ENCODE measurements around the gene ZNF827. TPM values are rescaled to one million over a fixed set of nuclear protein-coding genes. Genes with fewer than 3 reads are reported as not detected.

The ZNF827 gene, protein sequence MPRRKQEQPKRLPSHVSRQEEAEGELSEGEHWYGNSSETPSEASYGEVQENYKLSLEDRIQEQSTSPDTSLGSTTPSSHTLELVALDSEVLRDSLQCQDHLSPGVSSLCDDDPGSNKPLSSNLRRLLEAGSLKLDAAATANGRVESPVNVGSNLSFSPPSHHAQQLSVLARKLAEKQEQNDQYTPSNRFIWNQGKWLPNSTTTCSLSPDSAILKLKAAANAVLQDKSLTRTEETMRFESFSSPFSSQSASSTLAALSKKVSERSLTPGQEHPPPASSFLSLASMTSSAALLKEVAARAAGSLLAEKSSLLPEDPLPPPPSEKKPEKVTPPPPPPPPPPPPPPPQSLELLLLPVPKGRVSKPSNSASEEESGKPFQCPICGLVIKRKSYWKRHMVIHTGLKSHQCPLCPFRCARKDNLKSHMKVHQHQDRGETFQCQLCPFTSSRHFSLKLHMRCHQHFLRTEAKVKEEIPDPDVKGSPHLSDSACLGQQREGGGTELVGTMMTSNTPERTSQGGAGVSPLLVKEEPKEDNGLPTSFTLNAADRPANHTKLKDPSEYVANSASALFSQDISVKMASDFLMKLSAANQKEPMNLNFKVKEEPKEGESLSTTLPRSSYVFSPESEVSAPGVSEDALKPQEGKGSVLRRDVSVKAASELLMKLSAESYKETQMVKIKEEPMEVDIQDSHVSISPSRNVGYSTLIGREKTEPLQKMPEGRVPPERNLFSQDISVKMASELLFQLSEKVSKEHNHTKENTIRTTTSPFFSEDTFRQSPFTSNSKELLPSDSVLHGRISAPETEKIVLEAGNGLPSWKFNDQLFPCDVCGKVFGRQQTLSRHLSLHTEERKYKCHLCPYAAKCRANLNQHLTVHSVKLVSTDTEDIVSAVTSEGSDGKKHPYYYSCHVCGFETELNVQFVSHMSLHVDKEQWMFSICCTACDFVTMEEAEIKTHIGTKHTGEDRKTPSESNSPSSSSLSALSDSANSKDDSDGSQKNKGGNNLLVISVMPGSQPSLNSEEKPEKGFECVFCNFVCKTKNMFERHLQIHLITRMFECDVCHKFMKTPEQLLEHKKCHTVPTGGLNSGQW
- 12.1 TPM for total RNA-seq
- 10.2 TPM for polyA plus RNA-seq
- long read RNA-seq, donor 1 = 0 reads
- long read RNA-seq, donor 2 = 0 reads
- long read RNA-seq, donor 3 = 0 reads
- long read RNA-seq, donor 4 = 0 reads
- long read RNA-seq, donor 5, partial matches to known transcripts = 6 of 6 reads
- long read RNA-seq, donor 5, other reads (novel, unspliced or antisense) = 0 of 6 reads
- long read RNA-seq, donor 6 = 0 reads
- long read RNA-seq, donor 7 = 0 reads
- long read RNA-seq, donor 8 = 0 reads
- long read RNA-seq, donor 9 = 0 reads
- long read RNA-seq, donor 10, partial matches to known transcripts = 5 of 5 reads
- long read RNA-seq, donor 10, other reads (novel, unspliced or antisense) = 0 of 5 reads

DNA sequence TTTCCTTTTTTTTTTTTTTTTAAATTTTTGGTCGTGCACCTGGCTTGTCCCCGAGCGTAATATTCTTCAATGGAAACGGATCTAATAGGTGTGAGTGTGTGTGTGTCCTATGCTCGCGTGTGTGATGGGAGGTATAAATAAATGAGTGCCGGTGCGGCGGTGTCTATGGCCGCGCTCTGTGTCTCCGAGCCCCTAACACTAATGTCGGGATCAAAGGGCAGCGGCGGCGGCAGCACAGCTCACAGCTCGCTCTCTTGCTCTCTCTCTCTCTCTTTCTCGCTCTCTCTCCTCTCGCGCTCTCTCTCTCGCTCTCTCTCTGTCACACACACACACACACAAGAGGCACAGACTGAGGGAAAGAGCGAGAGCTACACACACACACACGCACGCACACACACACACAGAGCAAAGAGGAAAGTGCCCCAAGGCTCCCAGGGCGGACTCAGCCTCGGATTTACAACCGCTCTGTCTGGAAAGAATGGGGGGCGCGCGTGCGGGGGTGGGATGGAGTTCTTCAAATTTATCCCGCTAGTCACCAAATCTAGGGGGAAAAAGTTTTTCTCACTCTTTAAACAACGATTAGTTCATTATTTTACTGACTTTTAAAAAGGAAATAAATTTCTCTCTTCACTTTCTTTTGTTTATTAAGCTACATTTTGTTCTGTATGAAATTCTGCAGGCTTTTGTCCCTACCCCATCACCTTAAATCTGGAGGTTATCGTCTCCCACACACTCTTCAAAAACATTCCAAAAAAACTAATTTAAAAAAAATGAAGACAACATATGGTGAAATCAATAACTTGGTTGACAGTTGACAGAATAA lies at the start of gene ZNF827:
Gene ZNF827 (minus strand): TSS at position 206 of the 823 bp plus-strand sequence. CDS start 416 bp downstream, outside the sequence.
- Histone ChIP-seq H3K9me3 (ENCODE audit: control insufficient read depth in 2 of 2, insufficient read depth in 1 of 2, low read length in 1 of 2) (peaks cover 0 to 1% of the 10 kb centered on the region in 2 donors), H3K36me3 (ENCODE audit: control insufficient read depth in 2 of 2, insufficient read depth in 2 of 2, low read length in 1 of 2) (no peaks in the 10 kb centered on the region), H3K27me3 (ENCODE audit: control insufficient read depth in 2 of 2, insufficient read depth in 1 of 2, low read length in 1 of 2) (peaks cover 0 to 2% of the 10 kb centered on the region in 2 donors), H3K27ac (ENCODE audit: low read depth in 1 of 2, low read length in 1 of 2) (peak within 1 kb of the TSS; percentile 92 to 96), H3K4me3 (ENCODE audit: low read length in 2 of 2) (peak within 1 kb of the TSS; percentile 70 to 98), H3K4me1 (ENCODE audit: control insufficient read depth in 2 of 2, insufficient read depth in 2 of 2, low read length in 2 of 2) (peaks cover 5 to 21% of the 10 kb centered on the region in 2 donors)
- 2% methylated on average over 34 of the region's 34 CpGs for WGBS
- peak in 8 of 9 donors; percentile 59 to 90 (median 76) for DNase-seq (ENCODE audit: low read depth in 6 of 9, low spot score in 9 of 9)

DNA sequence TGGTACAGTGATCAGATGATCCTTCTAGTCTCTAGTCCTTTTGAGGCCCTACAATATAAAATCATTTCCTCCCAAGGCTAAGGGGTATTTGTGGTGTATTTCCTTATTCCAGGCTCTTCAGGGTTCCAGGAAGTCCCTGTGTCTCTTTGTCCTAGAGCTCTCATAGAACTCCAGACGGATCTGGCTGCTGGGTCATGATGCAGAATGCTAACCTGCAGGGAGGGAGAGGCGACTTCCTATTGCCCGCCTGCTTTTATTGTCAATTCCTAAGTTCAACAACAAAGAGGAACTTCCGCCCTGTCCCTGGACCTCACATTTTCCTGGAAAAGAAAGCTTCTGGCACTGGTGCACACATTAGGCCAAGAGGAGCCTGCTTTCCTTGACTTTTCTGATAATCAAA lies 45.9 kb upstream of the ZNF827 start:
- no peaks in the 10 kb centered on the region for H3K27me3 ChIP-seq (ENCODE audit: control insufficient read depth in 2 of 2, insufficient read depth in 1 of 2, low read length in 1 of 2)
- H3K4me1 ChIP-seq (ENCODE audit: control insufficient read depth in 2 of 2, insufficient read depth in 2 of 2, low read length in 2 of 2) = no peaks in the 10 kb centered on the region
- H3K27ac ChIP-seq (ENCODE audit: low read depth in 1 of 2, low read length in 1 of 2) = no peak overlapping the region
- H3K4me3 ChIP-seq (ENCODE audit: low read length in 2 of 2) = no peak overlapping the region
- H3K36me3 ChIP-seq (ENCODE audit: control insufficient read depth in 2 of 2, insufficient read depth in 2 of 2, low read length in 1 of 2) = no peaks in the 10 kb centered on the region
- no peak for DNase-seq (ENCODE audit: low read depth in 6 of 9, low spot score in 9 of 9)
- WGBS = 95% methylated on average over 4 of the region's 4 CpGs
- no peaks in the 10 kb centered on the region for H3K9me3 ChIP-seq (ENCODE audit: control insufficient read depth in 2 of 2, insufficient read depth in 1 of 2, low read length in 1 of 2)

DNA sequence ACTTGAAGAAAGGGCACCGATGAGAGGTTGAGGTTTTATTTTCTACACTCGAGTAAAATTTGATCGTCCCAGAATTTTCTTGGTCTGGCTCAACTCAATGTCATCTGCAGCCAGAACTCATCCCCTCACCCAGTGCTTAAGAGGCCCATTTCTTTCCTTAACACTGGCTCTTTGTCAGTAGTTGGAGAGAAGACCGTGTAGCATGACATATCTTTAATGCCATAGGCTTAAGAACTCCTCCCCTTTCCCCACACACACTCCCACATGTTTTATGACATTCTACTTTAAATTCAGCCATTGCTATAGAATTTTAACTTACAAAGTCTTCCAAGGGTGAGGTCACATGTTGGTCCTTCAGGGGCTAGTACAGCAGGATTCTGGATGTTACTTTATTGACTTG lies 44.2 kb upstream of the ZNF827 start:
- DNase-seq (ENCODE audit: low read depth in 6 of 9, low spot score in 9 of 9) = no peak
- H3K4me1 ChIP-seq (ENCODE audit: control insufficient read depth in 2 of 2, insufficient read depth in 2 of 2, low read length in 2 of 2) = no peaks in the 10 kb centered on the region

DNA sequence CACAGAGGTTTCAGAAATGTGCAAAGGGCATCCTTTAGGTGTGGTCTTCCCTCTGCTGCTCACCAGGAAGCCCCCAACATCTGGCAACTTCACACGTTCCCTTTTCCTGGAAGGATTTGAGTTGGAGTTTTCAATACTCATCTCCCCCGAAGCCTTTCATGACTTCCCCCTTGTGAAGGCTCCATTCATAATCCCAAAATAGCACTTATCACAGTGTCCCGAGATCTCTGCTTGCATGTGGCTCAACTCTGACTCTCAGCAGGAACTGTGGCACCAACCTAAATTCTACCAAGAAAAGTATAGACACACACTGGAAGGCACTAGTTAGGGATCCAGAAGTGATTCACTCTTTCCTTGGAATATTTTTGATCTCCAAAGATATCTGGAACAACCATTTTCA lies 40.5 kb upstream of the ZNF827 start:
- Histone ChIP-seq H3K36me3 (ENCODE audit: control insufficient read depth in 2 of 2, insufficient read depth in 2 of 2, low read length in 1 of 2) (no peaks in the 10 kb centered on the region), H3K4me3 (ENCODE audit: low read length in 2 of 2) (no peak overlapping the region), H3K27ac (ENCODE audit: low read depth in 1 of 2, low read length in 1 of 2) (no peak overlapping the region), H3K4me1 (ENCODE audit: control insufficient read depth in 2 of 2, insufficient read depth in 2 of 2, low read length in 2 of 2) (no peaks in the 10 kb centered on the region), H3K9me3 (ENCODE audit: control insufficient read depth in 2 of 2, insufficient read depth in 1 of 2, low read length in 1 of 2) (no peaks in the 10 kb centered on the region), H3K27me3 (ENCODE audit: control insufficient read depth in 2 of 2, insufficient read depth in 1 of 2, low read length in 1 of 2) (no peaks in the 10 kb centered on the region)
- WGBS = 91% methylated on average over 3 of the region's 3 CpGs
- no peak for DNase-seq (ENCODE audit: low read depth in 6 of 9, low spot score in 9 of 9)

More for the DNA sequence above, 44.2 kb upstream of the ZNF827 start:
- H3K9me3 ChIP-seq (ENCODE audit: control insufficient read depth in 2 of 2, insufficient read depth in 1 of 2, low read length in 1 of 2) = no peaks in the 10 kb centered on the region
- no peak overlapping the region for H3K4me3 ChIP-seq (ENCODE audit: low read length in 2 of 2)
- no peak overlapping the region for H3K27ac ChIP-seq (ENCODE audit: low read depth in 1 of 2, low read length in 1 of 2)
- whole genome bisulfite sequencing = 97% methylated on average over 4 of the region's 4 CpGs
- H3K36me3 ChIP-seq (ENCODE audit: control insufficient read depth in 2 of 2, insufficient read depth in 2 of 2, low read length in 1 of 2) = no peaks in the 10 kb centered on the region
- H3K27me3 ChIP-seq (ENCODE audit: control insufficient read depth in 2 of 2, insufficient read depth in 1 of 2, low read length in 1 of 2) = no peaks in the 10 kb centered on the region

DNA sequence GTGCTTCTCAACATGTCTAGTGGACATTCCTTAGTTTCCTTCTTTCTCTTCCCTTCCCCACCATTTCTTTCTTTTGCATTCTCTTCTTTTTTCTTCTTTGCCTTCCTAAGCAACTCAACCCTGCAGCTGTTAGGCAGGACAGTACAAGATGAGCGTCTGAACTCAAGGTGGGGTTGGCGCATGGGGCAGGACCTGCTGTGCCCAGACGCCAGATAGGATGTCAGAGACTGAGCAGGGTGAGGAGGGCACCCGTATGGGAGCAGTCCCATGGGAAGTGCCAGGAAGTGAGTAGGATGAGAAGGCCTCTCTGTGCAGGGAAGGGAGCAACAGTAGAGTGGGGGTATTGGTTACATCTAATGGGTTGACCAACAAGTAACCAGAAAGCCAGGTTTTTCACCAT lies 38.1 kb upstream of the ZNF827 start:
- 95% methylated on average over 4 of the region's 4 CpGs for WGBS
- Histone ChIP-seq H3K9me3 (ENCODE audit: control insufficient read depth in 2 of 2, insufficient read depth in 1 of 2, low read length in 1 of 2) (no peaks in the 10 kb centered on the region), H3K27me3 (ENCODE audit: control insufficient read depth in 2 of 2, insufficient read depth in 1 of 2, low read length in 1 of 2) (no peaks in the 10 kb centered on the region), H3K4me3 (ENCODE audit: low read length in 2 of 2) (no peak overlapping the region), H3K36me3 (ENCODE audit: control insufficient read depth in 2 of 2, insufficient read depth in 2 of 2, low read length in 1 of 2) (no peaks in the 10 kb centered on the region), H3K4me1 (ENCODE audit: control insufficient read depth in 2 of 2, insufficient read depth in 2 of 2, low read length in 2 of 2) (no peaks in the 10 kb centered on the region), H3K27ac (ENCODE audit: low read depth in 1 of 2, low read length in 1 of 2) (no peak overlapping the region)
- DNase-seq (ENCODE audit: low read depth in 6 of 9, low spot score in 9 of 9) = no peak

DNA sequence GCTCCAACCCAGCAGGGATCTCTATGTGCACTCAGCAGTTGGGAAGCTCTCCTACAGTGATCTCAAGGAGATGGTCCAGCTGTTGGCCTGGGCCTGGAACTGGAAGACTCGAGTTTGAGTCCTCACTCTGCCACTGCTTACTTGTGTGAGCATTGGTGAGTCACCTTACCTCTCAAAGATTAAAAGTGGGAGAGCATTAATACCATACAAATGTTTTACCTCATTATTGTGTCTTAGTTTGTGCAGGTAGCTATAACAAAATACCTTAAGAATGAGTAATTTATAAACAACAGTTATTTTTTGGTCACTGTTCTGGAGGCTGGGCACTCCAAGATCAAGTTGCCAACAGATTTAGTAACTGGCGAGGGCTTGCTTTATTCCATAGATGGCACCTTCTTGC lies 21.4 kb upstream of the ZNF827 start:
- no peak overlapping the region for H3K4me3 ChIP-seq (ENCODE audit: low read length in 2 of 2)
- DNase-seq (ENCODE audit: low read depth in 6 of 9, low spot score in 9 of 9) = no peak
- no peaks in the 10 kb centered on the region for H3K4me1 ChIP-seq (ENCODE audit: control insufficient read depth in 2 of 2, insufficient read depth in 2 of 2, low read length in 2 of 2)
- no peaks in the 10 kb centered on the region for H3K9me3 ChIP-seq (ENCODE audit: control insufficient read depth in 2 of 2, insufficient read depth in 1 of 2, low read length in 1 of 2)
- no peak overlapping the region for H3K27ac ChIP-seq (ENCODE audit: low read depth in 1 of 2, low read length in 1 of 2)
- WGBS = 93% methylated on average over 2 of the region's 2 CpGs
- no peaks in the 10 kb centered on the region for H3K36me3 ChIP-seq (ENCODE audit: control insufficient read depth in 2 of 2, insufficient read depth in 2 of 2, low read length in 1 of 2)
- H3K27me3 ChIP-seq (ENCODE audit: control insufficient read depth in 2 of 2, insufficient read depth in 1 of 2, low read length in 1 of 2) = no peaks in the 10 kb centered on the region

DNA sequence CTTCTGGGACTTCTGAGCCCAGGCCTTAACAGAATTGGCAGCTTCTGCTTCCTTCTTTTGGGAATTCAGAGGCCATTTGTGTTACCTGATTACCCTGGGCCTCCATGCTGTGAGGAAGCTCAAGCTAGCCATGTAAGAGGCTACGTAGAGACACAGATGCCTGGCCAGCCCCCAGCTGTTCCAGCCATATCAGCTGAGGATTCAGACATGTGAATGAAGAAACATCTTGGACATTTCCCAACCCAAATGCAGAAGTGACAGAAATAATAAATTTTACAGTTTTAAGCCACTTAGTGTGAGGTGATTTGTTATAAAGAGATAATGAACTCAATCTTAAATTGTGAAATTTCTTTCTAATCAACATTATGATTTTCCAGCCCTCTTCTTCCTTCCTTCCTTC lies 18.7 kb upstream of the ZNF827 start:
- Histone ChIP-seq H3K27ac (ENCODE audit: low read depth in 1 of 2, low read length in 1 of 2) (no peak overlapping the region), H3K27me3 (ENCODE audit: control insufficient read depth in 2 of 2, insufficient read depth in 1 of 2, low read length in 1 of 2) (no peaks in the 10 kb centered on the region), H3K4me1 (ENCODE audit: control insufficient read depth in 2 of 2, insufficient read depth in 2 of 2, low read length in 2 of 2) (no peaks in the 10 kb centered on the region), H3K9me3 (ENCODE audit: control insufficient read depth in 2 of 2, insufficient read depth in 1 of 2, low read length in 1 of 2) (no peaks in the 10 kb centered on the region), H3K4me3 (ENCODE audit: low read length in 2 of 2) (no peak overlapping the region), H3K36me3 (ENCODE audit: control insufficient read depth in 2 of 2, insufficient read depth in 2 of 2, low read length in 1 of 2) (no peaks in the 10 kb centered on the region)
- WGBS = 91% methylated on average over 1 of the region's 1 CpG
- DNase-seq (ENCODE audit: low read depth in 6 of 9, low spot score in 9 of 9) = no peak

DNA sequence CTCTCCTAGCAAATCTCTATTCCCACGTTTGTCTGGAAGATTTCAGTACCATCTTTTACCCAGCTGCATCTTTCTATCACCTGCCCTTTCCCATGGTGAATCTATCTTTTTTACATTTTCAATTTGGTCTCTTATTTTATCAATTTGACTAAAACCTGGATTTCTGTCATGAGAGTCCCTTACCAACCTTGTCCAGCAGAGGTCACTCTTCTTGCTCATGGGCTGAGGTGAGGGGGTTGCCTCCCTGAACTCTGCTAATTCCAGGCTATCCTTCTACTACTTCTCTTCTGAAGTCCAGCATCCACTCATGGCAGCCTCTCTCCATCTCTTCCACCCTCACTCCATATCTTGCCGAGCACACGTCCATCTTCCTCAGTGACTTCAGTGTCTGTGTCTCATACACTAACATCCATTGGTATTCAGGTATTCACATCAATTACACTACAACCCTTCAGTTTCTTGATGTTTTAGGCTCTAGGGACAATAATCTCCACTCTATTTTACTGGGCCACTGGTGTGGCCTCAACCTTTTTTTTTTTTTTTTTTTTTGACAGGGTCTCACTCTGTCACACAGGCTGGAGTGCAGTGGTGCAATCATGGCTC lies 17.8 kb upstream of the ZNF827 start:
- DNase-seq (ENCODE audit: low read depth in 6 of 9, low spot score in 9 of 9) = peak in 4 of 9 donors; percentile 8 to 57 (median 36)
- H3K36me3 ChIP-seq (ENCODE audit: control insufficient read depth in 2 of 2, insufficient read depth in 2 of 2, low read length in 1 of 2) = no peaks in the 10 kb centered on the region
- no peak overlapping the region for H3K27ac ChIP-seq (ENCODE audit: low read depth in 1 of 2, low read length in 1 of 2)
- H3K4me1 ChIP-seq (ENCODE audit: control insufficient read depth in 2 of 2, insufficient read depth in 2 of 2, low read length in 2 of 2) = no peaks in the 10 kb centered on the region
- WGBS = 69% methylated on average over 3 of the region's 3 CpGs
- no peaks in the 10 kb centered on the region for H3K9me3 ChIP-seq (ENCODE audit: control insufficient read depth in 2 of 2, insufficient read depth in 1 of 2, low read length in 1 of 2)
- H3K27me3 ChIP-seq (ENCODE audit: control insufficient read depth in 2 of 2, insufficient read depth in 1 of 2, low read length in 1 of 2) = no peaks in the 10 kb centered on the region
- H3K4me3 ChIP-seq (ENCODE audit: low read length in 2 of 2) = no peak overlapping the region
